OCI-M2 (cell line): Measurements from ENCODE around the gene BLOC1S4.

Experiments
- DNase-seq: peaks from one replicate; lab custom pipeline; 2025; ENCODE audit not compliant: unreplicated experiment; lab: John Stamatoyannopoulos, UW

The BLOC1S4 gene

GRCh38 chr4:6761649-6762615, 46.0 kb downstream of the BLOC1S4 start:
- DNase-seq, result no peak

GRCh38 chr4:6763330-6763851, 47.4 kb downstream of the BLOC1S4 start:
- DNase-seq, result no peak

- no peak for DNase-seq
These were observed 49.1 kb downstream of the BLOC1S4 start for GRCh38 chr4:6764976-6765620.

GRCh38 chr4:6765703-6766102, 49.7 kb downstream of the BLOC1S4 start:
- no peak for DNase-seq
